GM13976 (cell line): ENCODE data around the gene ZCCHC24.

Experiments
- DNase-seq: peaks from one replicate; pipeline ENCODE4 v3.0.0; 2012; ENCODE audit warnings: low spot score
- CTCF ChIP-seq: IDR thresholded peaks from 2 replicates; pipeline ENCODE4 v1.5.1; 2012; ENCODE audit warnings: borderline replicate concordance, mild to moderate bottlenecking; ENCODE audit not compliant: insufficient read depth; ENCODE audit errors: extremely low read depth, missing control alignments, control extremely low read depth
- in situ Hi-C: fragments of 300-500 bp; cut with MboI; formaldehyde crosslinking; loops from one replicate; pipeline ENCODE4 v1.12.0; 2022; ENCODE audit warnings: low sequenced_read_pairs, mixed read lengths, inconsistent platforms; ENCODE audit not compliant: unreplicated experiment

Gene ZCCHC24

GRCh38 chr10:79465341-79465740 is 19.9 kb upstream of the ZCCHC24 start:
- TF ChIP-seq CTCF: no peak
- no peak for DNase-seq
- in situ Hi-C loops: loop anchor here (10.0 kb wide), 1 partner anchor 61 kb away; no protein-coding TSS in a partner anchor

- in situ Hi-C loops: loop anchor here (10.0 kb wide), 1 partner anchor 59 kb away; no protein-coding TSS in a partner anchor
- DNase-seq: no peak
- TF ChIP-seq CTCF: no peak
Observed at GRCh38 chr10:79463578-79464496, 18.4 kb upstream of the ZCCHC24 start.

- DNase-seq: no peak
- in situ Hi-C loops: loop anchor here (10.0 kb wide), 1 partner anchor 56 kb away; no protein-coding TSS in a partner anchor
- TF ChIP-seq CTCF: no peak
Observed at GRCh38 chr10:79460687-79461086, 15.3 kb upstream of the ZCCHC24 start.

GRCh38 chr10:79459243-79459642 is 13.8 kb upstream of the ZCCHC24 start:
- in situ Hi-C loops: no loop called here

GRCh38 chr10:79458483-79458882 is 13.1 kb upstream of the ZCCHC24 start:
- TF ChIP-seq CTCF: no peak
- in situ Hi-C loops: no loop called here
- DNase-seq: no peak

More at GRCh38 chr10:79459243-79459642, 13.8 kb upstream of the ZCCHC24 start:
- no peak for DNase-seq
- TF ChIP-seq CTCF: no peak

- TF ChIP-seq CTCF: no peak
- in situ Hi-C loops: no loop called here
Observed at GRCh38 chr10:79457256-79457785, 11.9 kb upstream of the ZCCHC24 start.

More at GRCh38 chr10:79457256-79457785, 11.9 kb upstream of the ZCCHC24 start:
- DNase-seq: no peak
